Measurements from ENCODE around the gene PTGES.
A peak's percentile ranks its signal among the peaks of the same experiment; 100 is the strongest.
"Not testable (repeated sequence)": the region's sequence is repeated elsewhere in the genome, so short reads cannot be mapped to it uniquely, and the experiment has no call there.

The PTGES gene

GRCh38 chr9:129752900-129753729 is at the start of gene PTGES:
PTGES (minus strand) TSS chr9:129753042; CDS start chr9:129753012, 30 bp downstream.
- DNase-seq (ENCODE audit: extremely low read depth in 1 of 2, low read depth in 1 of 2): peak in 1 of 2 donors; percentile 19

GRCh38 chr9:129801504-129801903 is 48.7 kb upstream of the PTGES start:
- DNase-seq (ENCODE audit: extremely low read depth in 1 of 2, low read depth in 1 of 2): no peak

GRCh38 chr9:129798973-129799372 is 46.1 kb upstream of the PTGES start:
- no peak for DNase-seq (ENCODE audit: extremely low read depth in 1 of 2, low read depth in 1 of 2)

- not testable (repeated sequence) for DNase-seq (ENCODE audit: extremely low read depth in 1 of 2, low read depth in 1 of 2)
These were observed 43.2 kb upstream of the PTGES start for GRCh38 chr9:129796029-129796428.

- DNase-seq (ENCODE audit: extremely low read depth in 1 of 2, low read depth in 1 of 2): no peak
These were observed 41.7 kb upstream of the PTGES start for GRCh38 chr9:129794549-129794948.

- DNase-seq (ENCODE audit: extremely low read depth in 1 of 2, low read depth in 1 of 2): no peak
These were observed 33.6 kb upstream of the PTGES start for GRCh38 chr9:129786481-129786880.

GRCh38 chr9:129785866-129786265 is 33.0 kb upstream of the PTGES start:
- DNase-seq (ENCODE audit: extremely low read depth in 1 of 2, low read depth in 1 of 2): no peak

- DNase-seq (ENCODE audit: extremely low read depth in 1 of 2, low read depth in 1 of 2): not testable (repeated sequence)
These were observed 32.1 kb upstream of the PTGES start for GRCh38 chr9:129784970-129785369.

- DNase-seq (ENCODE audit: extremely low read depth in 1 of 2, low read depth in 1 of 2): peak; percentile 41 to 50
These were observed 30.9 kb upstream of the PTGES start for GRCh38 chr9:129783516-129784361.

GRCh38 chr9:129781981-129782380 is 29.1 kb upstream of the PTGES start:
- no peak for DNase-seq (ENCODE audit: extremely low read depth in 1 of 2, low read depth in 1 of 2)

- DNase-seq (ENCODE audit: extremely low read depth in 1 of 2, low read depth in 1 of 2): no peak
These were observed 28.3 kb upstream of the PTGES start for GRCh38 chr9:129781131-129781530.

GRCh38 chr9:129779560-129780190 is 26.8 kb upstream of the PTGES start:
- DNase-seq (ENCODE audit: extremely low read depth in 1 of 2, low read depth in 1 of 2): no peak

- DNase-seq (ENCODE audit: extremely low read depth in 1 of 2, low read depth in 1 of 2): no peak
These were observed 25.6 kb upstream of the PTGES start for GRCh38 chr9:129778469-129778868.

- DNase-seq (ENCODE audit: extremely low read depth in 1 of 2, low read depth in 1 of 2): no peak
These were observed 24.9 kb upstream of the PTGES start for GRCh38 chr9:129777769-129778130.

GRCh38 chr9:129776938-129777768 is 24.3 kb upstream of the PTGES start:
- peak; percentile 14 to 27 for DNase-seq (ENCODE audit: extremely low read depth in 1 of 2, low read depth in 1 of 2)

GRCh38 chr9:129776566-129776937 is 23.7 kb upstream of the PTGES start:
- no peak for DNase-seq (ENCODE audit: extremely low read depth in 1 of 2, low read depth in 1 of 2)

- DNase-seq (ENCODE audit: extremely low read depth in 1 of 2, low read depth in 1 of 2): not testable (repeated sequence)
These were observed 23.3 kb upstream of the PTGES start for GRCh38 chr9:129776096-129776495.

GRCh38 chr9:129775448-129775798 is 22.6 kb upstream of the PTGES start:
- no peak for DNase-seq (ENCODE audit: extremely low read depth in 1 of 2, low read depth in 1 of 2)

GRCh38 chr9:129774791-129775447 is 22.1 kb upstream of the PTGES start:
- no peak for DNase-seq (ENCODE audit: extremely low read depth in 1 of 2, low read depth in 1 of 2)

All from activated CD8-positive, alpha-beta memory T cell treated with anti-CD3 and anti-CD28 coated beads for 1 hour (primary cell).